Measurements from ENCODE around the gene EOLA1.
"Not testable (repeated sequence)": the region's sequence is repeated elsewhere in the genome, so short reads cannot be mapped to it uniquely, and the experiment has no call there.

Gene EOLA1

GRCh38 chrX:149498767-149499166, 42.0 kb upstream of the EOLA1 start:
- H3K18ac ChIP-seq (ENCODE audit: low read length) = no peak overlapping the region
- no peaks in the 10 kb centered on the region for H3K79me1 ChIP-seq (ENCODE audit: low read depth, low read length)
- no peak overlapping the region for H2BK12ac ChIP-seq (ENCODE audit: low read length)
- DNase-seq (ENCODE audit: low spot score) = no peak
- no peak overlapping the region for H4K8ac ChIP-seq (ENCODE audit: low read depth, low read length)
- H2BK15ac ChIP-seq (ENCODE audit: low read length) = no peak overlapping the region
- H3K27me3 ChIP-seq (ENCODE audit: control insufficient read depth in 3 of 3, insufficient read depth in 3 of 3, low read depth in 1 of 3, low read length in 3 of 3) = no peaks in the 10 kb centered on the region
- no peak overlapping the region for H4K91ac ChIP-seq (ENCODE audit: low read depth, low read length, poor library complexity)
- H3K4ac ChIP-seq (ENCODE audit: low read length) = no peak overlapping the region
- no peak overlapping the region for H3K4me2 ChIP-seq (ENCODE audit: insufficient read depth, low read length, poor library complexity, severe bottlenecking)
- no peak overlapping the region for H3K9ac ChIP-seq (ENCODE audit: low read depth, low read length, poor library complexity)
- no peaks in the 10 kb centered on the region for H3K4me1 ChIP-seq (ENCODE audit: control insufficient read depth in 2 of 2, insufficient read depth in 1 of 2, low read depth in 1 of 2, low read length in 2 of 2)
- no peak overlapping the region for H3K23ac ChIP-seq (ENCODE audit: low read depth, low read length, poor library complexity)
- no peak overlapping the region for H3K14ac ChIP-seq (ENCODE audit: low read length)
- peaks cover 27 to 79% of the 10 kb centered on the region in 2 donors for H3K36me3 ChIP-seq (replicated peaks in 1 of 2; ENCODE audit: control insufficient read depth in 2 of 2, insufficient read depth in 2 of 2, low read length in 2 of 2)
- WGBS, 2 donors (ENCODE audit: extremely low coverage in 2 of 2, insufficient read length in 2 of 2, insufficient replicate concordance in 1 of 2) = no CpG with 5 or more reads among the region's 4 CpGs
- no peak overlapping the region for H2AK5ac ChIP-seq (ENCODE audit: low read depth, low read length)
- H3K27ac ChIP-seq (replicated peaks; ENCODE audit: low read length) = no peak overlapping the region
- H3K9me3 ChIP-seq (replicated peaks in 1 of 2; ENCODE audit: control insufficient read depth in 2 of 2, insufficient read depth in 1 of 2, low read depth in 1 of 2, low read length in 2 of 2) = no peaks in the 10 kb centered on the region
- no peak overlapping the region for H2AFZ ChIP-seq (ENCODE audit: low read length)
- H3K4me3 ChIP-seq (ENCODE audit: low read length in 2 of 2) = no peak overlapping the region
- no peak overlapping the region for H2BK5ac ChIP-seq (ENCODE audit: low read length)
- H2BK120ac ChIP-seq (ENCODE audit: low read depth, low read length) = no peak overlapping the region

DNA sequence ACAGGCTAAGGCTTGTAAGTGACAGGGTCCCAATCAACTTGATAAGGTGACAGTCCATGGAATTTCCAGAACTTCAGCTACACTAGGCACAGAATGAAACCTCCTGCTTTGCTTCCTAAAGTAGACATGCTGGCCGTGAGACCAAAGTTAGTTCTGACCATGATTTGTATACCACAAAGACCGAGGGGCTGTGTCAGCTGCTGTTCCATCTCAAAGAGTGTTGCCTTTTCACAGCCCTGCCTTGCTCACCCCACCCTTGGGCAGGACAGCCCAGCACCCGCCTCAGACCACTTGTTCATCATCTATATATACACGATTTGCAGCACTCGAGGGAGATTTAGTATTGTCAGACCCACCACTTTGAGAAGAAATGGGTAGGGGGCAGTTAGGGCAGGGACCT, 41.0 kb upstream of the EOLA1 start:
- no peak overlapping the region for H3K4me3 ChIP-seq (ENCODE audit: low read length in 2 of 2)
- no peak overlapping the region for H3K23ac ChIP-seq (ENCODE audit: low read depth, low read length, poor library complexity)
- no peak overlapping the region for H4K8ac ChIP-seq (ENCODE audit: low read depth, low read length)
- H2BK120ac ChIP-seq (ENCODE audit: low read depth, low read length) = no peak overlapping the region
- H3K4me2 ChIP-seq (ENCODE audit: insufficient read depth, low read length, poor library complexity, severe bottlenecking) = no peak overlapping the region
- H3K79me1 ChIP-seq (ENCODE audit: low read depth, low read length) = no peaks in the 10 kb centered on the region
- no CpG with 5 or more reads among the region's 5 CpGs for WGBS, 2 donors (ENCODE audit: extremely low coverage in 2 of 2, insufficient read length in 2 of 2, insufficient replicate concordance in 1 of 2)
- no peaks in the 10 kb centered on the region for H3K9me3 ChIP-seq (replicated peaks in 1 of 2; ENCODE audit: control insufficient read depth in 2 of 2, insufficient read depth in 1 of 2, low read depth in 1 of 2, low read length in 2 of 2)
- H3K4ac ChIP-seq (ENCODE audit: low read length) = no peak overlapping the region
- no peak overlapping the region for H4K91ac ChIP-seq (ENCODE audit: low read depth, low read length, poor library complexity)
- H3K9ac ChIP-seq (ENCODE audit: low read depth, low read length, poor library complexity) = no peak overlapping the region
- no peak overlapping the region for H2BK12ac ChIP-seq (ENCODE audit: low read length)
- H2BK5ac ChIP-seq (ENCODE audit: low read length) = no peak overlapping the region
- no peak overlapping the region for H2AK5ac ChIP-seq (ENCODE audit: low read depth, low read length)
- H3K4me1 ChIP-seq (ENCODE audit: control insufficient read depth in 2 of 2, insufficient read depth in 1 of 2, low read depth in 1 of 2, low read length in 2 of 2) = peaks cover 4% of the 10 kb centered on the region in 2 donors
- no peak overlapping the region for H3K18ac ChIP-seq (ENCODE audit: low read length)
- no peaks in the 10 kb centered on the region for H3K27me3 ChIP-seq (ENCODE audit: control insufficient read depth in 3 of 3, insufficient read depth in 3 of 3, low read depth in 1 of 3, low read length in 3 of 3)
- no peak overlapping the region for H2AFZ ChIP-seq (ENCODE audit: low read length)
- no peak overlapping the region for H3K27ac ChIP-seq (replicated peaks; ENCODE audit: low read length)
- no peak for DNase-seq (ENCODE audit: low spot score)
- peaks cover 22 to 69% of the 10 kb centered on the region in 2 donors for H3K36me3 ChIP-seq (replicated peaks in 1 of 2; ENCODE audit: control insufficient read depth in 2 of 2, insufficient read depth in 2 of 2, low read length in 2 of 2)
- H2BK15ac ChIP-seq (ENCODE audit: low read length) = no peak overlapping the region
- no peak overlapping the region for H3K14ac ChIP-seq (ENCODE audit: low read length)

DNA sequence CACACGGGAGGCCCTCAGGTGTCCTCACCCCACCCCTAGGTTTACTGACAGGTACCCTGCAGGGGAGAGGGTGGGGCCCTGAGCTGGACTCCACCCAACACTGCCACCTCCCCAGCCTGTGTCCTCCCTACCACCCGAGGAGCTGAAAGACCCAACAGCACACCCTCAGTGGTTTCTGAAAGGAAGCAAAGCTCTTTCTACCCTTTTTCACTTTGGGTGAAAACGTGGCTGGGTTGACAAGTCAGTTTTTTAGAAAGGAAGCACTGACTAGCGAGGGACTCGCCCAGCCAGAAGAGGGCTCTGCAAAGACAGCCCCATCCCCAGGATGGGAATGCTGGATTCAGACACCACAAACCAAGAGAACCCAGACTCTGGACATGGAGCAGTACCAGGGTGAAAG, 37.9 kb upstream of the EOLA1 start:
- H2BK15ac ChIP-seq (ENCODE audit: low read length); H3K9me3 ChIP-seq (replicated peaks in 1 of 2; ENCODE audit: control insufficient read depth in 2 of 2, insufficient read depth in 1 of 2, low read depth in 1 of 2, low read length in 2 of 2); H3K9ac ChIP-seq (ENCODE audit: low read depth, low read length, poor library complexity); H3K27ac ChIP-seq (replicated peaks; ENCODE audit: low read length); H3K27me3 ChIP-seq (ENCODE audit: control insufficient read depth in 3 of 3, insufficient read depth in 3 of 3, low read depth in 1 of 3, low read length in 3 of 3); H4K91ac ChIP-seq (ENCODE audit: low read depth, low read length, poor library complexity); H3K4ac ChIP-seq (ENCODE audit: low read length); H2AK5ac ChIP-seq (ENCODE audit: low read depth, low read length); H4K8ac ChIP-seq (ENCODE audit: low read depth, low read length); H2BK12ac ChIP-seq (ENCODE audit: low read length); H3K14ac ChIP-seq (ENCODE audit: low read length); H2BK5ac ChIP-seq (ENCODE audit: low read length); H2BK120ac ChIP-seq (ENCODE audit: low read depth, low read length); H3K23ac ChIP-seq (ENCODE audit: low read depth, low read length, poor library complexity); H3K79me1 ChIP-seq (ENCODE audit: low read depth, low read length); H2AFZ ChIP-seq (ENCODE audit: low read length); H3K18ac ChIP-seq (ENCODE audit: low read length); H3K4me3 ChIP-seq (ENCODE audit: low read length in 2 of 2); H3K4me2 ChIP-seq (ENCODE audit: insufficient read depth, low read length, poor library complexity, severe bottlenecking); DNase-seq (ENCODE audit: low spot score); H3K4me1 ChIP-seq (ENCODE audit: control insufficient read depth in 2 of 2, insufficient read depth in 1 of 2, low read depth in 1 of 2, low read length in 2 of 2): not testable (repeated sequence)
- WGBS, 2 donors (ENCODE audit: extremely low coverage in 2 of 2, insufficient read length in 2 of 2, insufficient replicate concordance in 1 of 2) = no CpG with 5 or more reads among the region's 5 CpGs
- peaks cover 10 to 38% of the 10 kb centered on the region in 2 donors for H3K36me3 ChIP-seq (replicated peaks in 1 of 2; ENCODE audit: control insufficient read depth in 2 of 2, insufficient read depth in 2 of 2, low read length in 2 of 2)

- H2AK5ac ChIP-seq (ENCODE audit: low read depth, low read length); H3K9ac ChIP-seq (ENCODE audit: low read depth, low read length, poor library complexity); H3K9me3 ChIP-seq (replicated peaks in 1 of 2; ENCODE audit: control insufficient read depth in 2 of 2, insufficient read depth in 1 of 2, low read depth in 1 of 2, low read length in 2 of 2); H3K27me3 ChIP-seq (ENCODE audit: control insufficient read depth in 3 of 3, insufficient read depth in 3 of 3, low read depth in 1 of 3, low read length in 3 of 3); H2BK12ac ChIP-seq (ENCODE audit: low read length); H3K79me1 ChIP-seq (ENCODE audit: low read depth, low read length); H2BK120ac ChIP-seq (ENCODE audit: low read depth, low read length); H3K18ac ChIP-seq (ENCODE audit: low read length); H3K4ac ChIP-seq (ENCODE audit: low read length); H2AFZ ChIP-seq (ENCODE audit: low read length); DNase-seq (ENCODE audit: low spot score); H3K4me1 ChIP-seq (ENCODE audit: control insufficient read depth in 2 of 2, insufficient read depth in 1 of 2, low read depth in 1 of 2, low read length in 2 of 2); H3K4me3 ChIP-seq (ENCODE audit: low read length in 2 of 2); H3K23ac ChIP-seq (ENCODE audit: low read depth, low read length, poor library complexity); H4K8ac ChIP-seq (ENCODE audit: low read depth, low read length); H3K14ac ChIP-seq (ENCODE audit: low read length); H2BK5ac ChIP-seq (ENCODE audit: low read length); H2BK15ac ChIP-seq (ENCODE audit: low read length); H3K27ac ChIP-seq (replicated peaks; ENCODE audit: low read length); H4K91ac ChIP-seq (ENCODE audit: low read depth, low read length, poor library complexity): not testable (repeated sequence)
- no CpG with 5 or more reads among the region's 10 CpGs for WGBS, 2 donors (ENCODE audit: extremely low coverage in 2 of 2, insufficient read length in 2 of 2, insufficient replicate concordance in 1 of 2)
- H3K36me3 ChIP-seq (replicated peaks in 1 of 2; ENCODE audit: control insufficient read depth in 2 of 2, insufficient read depth in 2 of 2, low read length in 2 of 2) = peaks cover 7 to 34% of the 10 kb centered on the region in 2 donors
- H3K4me2 ChIP-seq (ENCODE audit: insufficient read depth, low read length, poor library complexity, severe bottlenecking) = peak overlapping the region; percentile 11
These were observed 37.4 kb upstream of the EOLA1 start for GRCh38 chrX:149503446-149503845.
